NCI-H128 (cell line): ENCODE data around the gene SERTAD1.

Source experiments
- DNase-seq: peaks from one replicate; lab custom pipeline; 2025; ENCODE audit not compliant: unreplicated experiment; lab: John Stamatoyannopoulos, UW

The SERTAD1 gene

GRCh38 chr19:40407714-40408597, 17.8 kb downstream of the SERTAD1 start:
- DNase-seq = no peak

GRCh38 chr19:40403262-40403984, 22.4 kb downstream of the SERTAD1 start:
- DNase-seq = peak; percentile 2

- DNase-seq = no peak
These were observed 25.2 kb downstream of the SERTAD1 start for GRCh38 chr19:40400559-40400958.

- DNase-seq = no peak
These were observed 27.2 kb downstream of the SERTAD1 start for GRCh38 chr19:40398417-40399131.

- no peak for DNase-seq
These were observed 28.3 kb downstream of the SERTAD1 start for GRCh38 chr19:40397568-40397906.

GRCh38 chr19:40396886-40397567, 28.8 kb downstream of the SERTAD1 start:
- no peak for DNase-seq

- DNase-seq = no peak
These were observed 29.8 kb downstream of the SERTAD1 start for GRCh38 chr19:40395956-40396355.

- no peak for DNase-seq
These were observed 31.0 kb downstream of the SERTAD1 start for GRCh38 chr19:40394816-40395210.

- DNase-seq = no peak
These were observed 31.6 kb downstream of the SERTAD1 start for GRCh38 chr19:40393894-40394815.

- no peak for DNase-seq
These were observed 32.8 kb downstream of the SERTAD1 start for GRCh38 chr19:40392894-40393517.

GRCh38 chr19:40392123-40392522, 33.7 kb downstream of the SERTAD1 start:
- no peak for DNase-seq

GRCh38 chr19:40390084-40390742, 35.6 kb downstream of the SERTAD1 start, which contains the start of gene HIPK4:
Gene HIPK4, minus strand, starts transcription at chr19:40390181. Its CDS starts 279 bp downstream, at chr19:40389902.
- no peak for DNase-seq

GRCh38 chr19:40389404-40390083, 36.2 kb downstream of the SERTAD1 start:
- no peak for DNase-seq

GRCh38 chr19:40388481-40388880, 37.3 kb downstream of the SERTAD1 start:
- no peak for DNase-seq

- no peak for DNase-seq
These were observed 38.6 kb downstream of the SERTAD1 start for GRCh38 chr19:40387155-40387554.

- DNase-seq = no peak
These were observed 42.0 kb downstream of the SERTAD1 start for GRCh38 chr19:40383668-40384248.

GRCh38 chr19:40381321-40381720, 44.5 kb downstream of the SERTAD1 start:
- no peak for DNase-seq
